ENCODE data around the gene BICRA.

BICRA gene

DNA sequence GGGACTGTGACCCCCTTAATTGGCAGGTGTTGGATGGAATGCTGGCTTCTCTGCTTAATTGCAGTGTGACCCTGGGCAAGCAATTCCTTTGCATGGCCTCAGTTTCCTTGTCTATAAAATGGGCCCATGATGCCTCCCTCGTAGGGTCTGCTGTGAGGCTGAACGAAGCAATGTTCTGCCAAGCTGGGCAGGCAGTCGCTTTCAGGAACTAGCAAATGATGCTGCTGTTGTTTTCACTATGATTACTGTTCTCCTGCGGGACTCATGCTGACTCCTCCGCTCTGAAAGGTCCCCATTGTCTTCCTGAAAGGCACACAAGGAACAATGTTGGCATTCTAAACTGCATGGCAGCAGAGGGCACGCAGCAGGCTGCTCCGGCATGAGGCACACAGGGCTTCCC, 6.8 kb downstream of the BICRA start:
- peaks cover 45% of the 10 kb centered on the region for H3K4me1 ChIP-seq (ENCODE audit: insufficient read depth, low read length)
- H3K9me3 ChIP-seq (ENCODE audit: insufficient read depth, low read depth, low read length): no peaks in the 10 kb centered on the region
- no peak overlapping the region for H3K4me3 ChIP-seq (ENCODE audit: low read length)
- no peak overlapping the region for H3K9ac ChIP-seq (ENCODE audit: low read depth, low read length)
- no peak overlapping the region for H3K27ac ChIP-seq (ENCODE audit: low read depth, low read length)
- H3K36me3 ChIP-seq (ENCODE audit: insufficient read depth, low read length): 0 out of 2 replicates have a peak, but pooled peaks cover 2% of the 10 kb centered on the region
- WGBS: 92% methylated on average over 7 of the region's 7 CpGs
- H3K27me3 ChIP-seq (ENCODE audit: insufficient read depth, low read length): no peaks in the 10 kb centered on the region

DNA sequence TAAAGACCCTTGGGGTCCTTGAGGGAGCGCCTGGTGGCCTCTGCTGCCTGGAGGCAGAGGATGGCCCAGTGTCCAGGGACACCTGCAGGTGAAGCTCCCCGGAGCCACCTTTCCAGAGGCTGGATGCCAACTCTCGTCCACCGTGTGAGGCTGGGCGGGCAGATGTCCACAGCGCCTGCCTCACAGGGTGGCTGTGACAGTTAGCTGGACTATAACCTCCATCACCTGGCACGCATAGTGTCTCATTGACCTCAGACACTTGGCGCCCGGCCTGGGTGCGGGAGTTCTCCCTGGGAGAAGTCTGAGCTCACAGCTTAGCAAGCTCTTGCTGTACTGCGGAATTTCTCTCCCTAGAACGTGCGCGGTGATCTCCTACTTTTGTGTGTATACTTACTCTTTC, 9.8 kb downstream of the BICRA start:
- 88% methylated on average over 12 of the region's 14 CpGs for WGBS
- Histone ChIP-seq H3K27ac (ENCODE audit: low read depth, low read length) (peak overlapping the region; percentile 69), H3K36me3 (ENCODE audit: insufficient read depth, low read length) (no peaks in the 10 kb centered on the region), H3K27me3 (ENCODE audit: insufficient read depth, low read length) (no peaks in the 10 kb centered on the region), H3K4me3 (ENCODE audit: low read length) (no peak overlapping the region), H3K9ac (ENCODE audit: low read depth, low read length) (no peak overlapping the region), H3K4me1 (ENCODE audit: insufficient read depth, low read length) (peaks cover 46% of the 10 kb centered on the region), H3K9me3 (ENCODE audit: insufficient read depth, low read depth, low read length) (no peaks in the 10 kb centered on the region)

GRCh38 chr19:47619763-47620162, 10.8 kb downstream of the BICRA start:
- no peaks in the 10 kb centered on the region for H3K27me3 ChIP-seq (ENCODE audit: insufficient read depth, low read length)
- H3K9ac ChIP-seq (ENCODE audit: low read depth, low read length): peak overlapping the region; percentile 48; the same call in 1 of the 2 replicates
- H3K4me3 ChIP-seq (ENCODE audit: low read length): peak overlapping the region; percentile 18; the same call in 1 of the 2 replicates
- 11% methylated on average over 6 of the region's 6 CpGs for WGBS
- H3K4me1 ChIP-seq (ENCODE audit: insufficient read depth, low read length): peaks cover 45% of the 10 kb centered on the region
- peak overlapping the region; percentile 87 for H3K27ac ChIP-seq (ENCODE audit: low read depth, low read length)
- H3K36me3 ChIP-seq (ENCODE audit: insufficient read depth, low read length): no peaks in the 10 kb centered on the region
- no peaks in the 10 kb centered on the region for H3K9me3 ChIP-seq (ENCODE audit: insufficient read depth, low read depth, low read length)

DNA sequence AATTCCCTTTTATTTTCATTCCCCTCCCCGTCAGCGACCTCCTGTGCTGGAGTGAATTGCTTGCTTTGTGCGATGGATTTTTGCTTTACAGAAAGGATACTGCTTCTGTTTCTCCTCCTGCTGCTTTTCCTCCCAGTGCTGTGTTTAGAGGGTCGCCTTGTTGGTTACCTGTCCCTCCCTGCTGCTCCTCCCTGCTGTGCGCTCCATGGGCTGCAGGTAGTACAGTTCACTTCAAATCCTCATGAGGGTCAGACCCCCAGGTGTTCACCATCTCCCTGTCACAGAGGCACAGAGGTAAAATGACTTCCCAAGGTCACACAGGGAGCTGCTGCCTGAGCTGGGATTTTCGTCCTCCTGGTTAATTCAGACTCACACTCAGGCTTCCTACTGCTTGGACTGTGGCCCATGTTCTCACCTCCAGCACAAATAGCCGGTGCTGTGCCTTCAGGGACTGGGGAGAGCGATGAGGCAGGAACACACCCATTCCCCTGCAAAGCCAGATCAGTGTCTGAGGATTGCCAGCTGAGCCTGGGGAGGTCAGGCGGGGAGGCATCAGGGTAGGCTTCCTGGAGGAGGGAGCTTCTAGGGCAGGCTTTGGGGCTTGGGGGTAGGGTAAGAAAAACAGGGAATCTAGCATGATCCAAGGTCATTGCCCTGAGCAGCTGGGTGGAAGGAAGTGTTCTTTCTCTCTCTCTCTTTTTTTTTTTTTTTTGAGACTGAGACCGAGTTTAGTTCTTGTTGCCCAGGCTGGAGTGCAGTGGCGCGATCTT, 14.4 kb downstream of the BICRA start:
- Histone ChIP-seq H3K9ac (ENCODE audit: low read depth, low read length) (no peak overlapping the region), H3K27ac (ENCODE audit: low read depth, low read length) (peak overlapping the region; percentile 47; the same call in 1 of the 2 replicates), H3K36me3 (ENCODE audit: insufficient read depth, low read length) (no peaks in the 10 kb centered on the region), H3K4me1 (ENCODE audit: insufficient read depth, low read length) (peaks cover 48% of the 10 kb centered on the region), H3K9me3 (ENCODE audit: insufficient read depth, low read depth, low read length) (no peaks in the 10 kb centered on the region), H3K4me3 (ENCODE audit: low read length) (no peak overlapping the region), H3K27me3 (ENCODE audit: insufficient read depth, low read length) (no peaks in the 10 kb centered on the region)
- WGBS: 87% methylated on average over 12 of the region's 12 CpGs

- Histone ChIP-seq H3K9ac (ENCODE audit: low read depth, low read length) (no peak overlapping the region), H3K4me1 (ENCODE audit: insufficient read depth, low read length) (peaks cover 42% of the 10 kb centered on the region), H3K27me3 (ENCODE audit: insufficient read depth, low read length) (no peaks in the 10 kb centered on the region), H3K4me3 (ENCODE audit: low read length) (no peak overlapping the region), H3K27ac (ENCODE audit: low read depth, low read length) (no peak overlapping the region), H3K9me3 (ENCODE audit: insufficient read depth, low read depth, low read length) (no peaks in the 10 kb centered on the region), H3K36me3 (ENCODE audit: insufficient read depth, low read length) (no peaks in the 10 kb centered on the region)
- WGBS: 86% methylated on average over 18 of the region's 18 CpGs
These were observed 15.0 kb downstream of the BICRA start for GRCh38 chr19:47623921-47624391.

DNA sequence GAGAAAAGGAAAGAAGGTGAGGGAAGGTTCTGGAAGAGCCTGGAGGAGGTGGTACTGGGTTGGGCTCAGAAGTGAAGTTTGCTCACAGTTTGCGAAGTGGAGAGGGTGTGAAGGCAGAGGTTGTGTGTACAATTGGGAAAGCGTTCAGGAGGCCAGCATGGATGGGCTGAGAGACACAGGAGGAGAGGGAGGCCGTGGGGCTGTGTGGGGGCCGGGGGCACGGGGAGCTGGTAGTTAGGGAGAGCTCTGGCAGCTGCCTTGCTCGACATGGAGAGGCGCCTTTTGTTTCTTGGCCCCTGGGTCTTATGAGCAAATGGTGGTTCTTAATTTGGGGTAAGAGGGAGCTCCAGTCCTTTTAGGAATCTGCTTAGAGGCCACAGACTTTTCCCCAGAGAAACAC, 16.7 kb downstream of the BICRA start:
- Histone ChIP-seq H3K4me1 (ENCODE audit: insufficient read depth, low read length) (peaks cover 27% of the 10 kb centered on the region), H3K36me3 (ENCODE audit: insufficient read depth, low read length) (peaks cover 3% of the 10 kb centered on the region; the same call in 1 of the 2 replicates), H3K4me3 (ENCODE audit: low read length) (no peak overlapping the region), H3K9ac (ENCODE audit: low read depth, low read length) (no peak overlapping the region), H3K27me3 (ENCODE audit: insufficient read depth, low read length) (no peaks in the 10 kb centered on the region), H3K9me3 (ENCODE audit: insufficient read depth, low read depth, low read length) (no peaks in the 10 kb centered on the region), H3K27ac (ENCODE audit: low read depth, low read length) (0 out of 2 replicates have a peak overlapping the region, but pooled peaks have one; percentile 13)
- 85% methylated on average over 7 of the region's 7 CpGs for WGBS

DNA sequence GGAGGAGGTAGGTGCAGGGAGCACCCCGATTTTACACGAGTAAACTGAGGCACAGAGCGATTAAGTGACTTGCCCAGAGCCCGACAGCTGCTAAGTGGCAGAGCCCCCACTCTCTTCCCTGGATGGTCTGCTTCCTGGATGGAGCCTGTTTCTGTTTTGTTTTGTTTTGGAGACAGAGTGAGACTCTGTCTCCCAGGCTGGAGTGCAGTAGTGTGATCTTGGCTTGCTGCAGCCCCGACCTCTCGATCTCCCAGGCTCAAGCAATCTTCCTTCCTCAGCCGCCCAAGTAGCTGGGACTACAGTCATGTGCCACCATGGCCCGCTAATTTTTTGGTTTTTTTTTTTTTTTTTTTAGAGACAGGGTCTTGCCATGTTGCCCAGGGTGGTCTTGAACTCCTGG, 17.3 kb downstream of the BICRA start:
- WGBS: 85% methylated on average over 8 of the region's 8 CpGs
- Histone ChIP-seq H3K4me1 (ENCODE audit: insufficient read depth, low read length) (peaks cover 21% of the 10 kb centered on the region), H3K36me3 (ENCODE audit: insufficient read depth, low read length) (peaks cover 4% of the 10 kb centered on the region; the same call in 1 of the 2 replicates)

DNA sequence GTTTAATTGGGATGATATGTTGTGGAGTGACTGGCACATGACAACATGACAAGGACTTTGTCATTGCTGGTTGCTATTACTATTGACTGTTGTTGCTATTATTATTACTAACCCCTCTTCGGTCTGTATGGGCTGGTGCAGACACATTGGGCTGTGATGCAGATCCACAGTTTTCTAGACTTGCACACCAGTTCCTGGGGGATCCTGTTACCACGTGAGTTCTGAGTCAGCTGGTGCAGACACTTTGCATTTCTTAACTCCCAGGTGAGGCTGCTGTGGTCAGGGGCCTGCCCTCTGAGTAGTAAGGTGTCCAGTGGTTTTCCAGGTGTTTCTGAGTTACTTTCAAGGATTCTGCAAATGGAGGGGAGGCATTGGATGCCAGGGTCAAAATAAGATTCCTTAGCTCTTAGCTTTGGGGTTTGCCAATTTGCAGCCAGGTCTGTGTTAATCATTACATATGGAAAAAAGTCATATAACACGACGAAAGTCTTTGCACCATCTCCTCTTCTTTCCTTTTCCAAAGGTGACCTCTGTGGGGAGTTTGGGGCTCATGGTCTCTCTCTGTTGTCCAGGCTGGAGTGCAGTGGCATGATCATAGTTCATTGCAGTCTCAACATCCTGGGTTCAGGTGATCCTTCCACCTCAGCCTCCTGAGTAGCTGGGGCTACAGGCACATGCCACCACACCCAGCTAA, 19.3 kb downstream of the BICRA start:
- WGBS: 97% methylated on average over 4 of the region's 4 CpGs
- Histone ChIP-seq H3K9me3 (ENCODE audit: insufficient read depth, low read depth, low read length) (no peaks in the 10 kb centered on the region), H3K9ac (ENCODE audit: low read depth, low read length) (no peak overlapping the region), H3K27ac (ENCODE audit: low read depth, low read length) (no peak overlapping the region), H3K36me3 (ENCODE audit: insufficient read depth, low read length) (peaks cover 4% of the 10 kb centered on the region; the same call in 1 of the 2 replicates), H3K27me3 (ENCODE audit: insufficient read depth, low read length) (no peaks in the 10 kb centered on the region), H3K4me3 (ENCODE audit: low read length) (no peak overlapping the region), H3K4me1 (ENCODE audit: insufficient read depth, low read length) (peaks cover 19% of the 10 kb centered on the region; the same call in 1 of the 2 replicates)

More for the DNA sequence above, 17.3 kb downstream of the BICRA start:
- no peaks in the 10 kb centered on the region for H3K27me3 ChIP-seq (ENCODE audit: insufficient read depth, low read length)
- H3K4me3 ChIP-seq (ENCODE audit: low read length): no peak overlapping the region
- peak overlapping the region; percentile 0; the same call in 1 of the 2 replicates for H3K9ac ChIP-seq (ENCODE audit: low read depth, low read length)
- H3K9me3 ChIP-seq (ENCODE audit: insufficient read depth, low read depth, low read length): no peaks in the 10 kb centered on the region
- no peak overlapping the region for H3K27ac ChIP-seq (ENCODE audit: low read depth, low read length)

DNA sequence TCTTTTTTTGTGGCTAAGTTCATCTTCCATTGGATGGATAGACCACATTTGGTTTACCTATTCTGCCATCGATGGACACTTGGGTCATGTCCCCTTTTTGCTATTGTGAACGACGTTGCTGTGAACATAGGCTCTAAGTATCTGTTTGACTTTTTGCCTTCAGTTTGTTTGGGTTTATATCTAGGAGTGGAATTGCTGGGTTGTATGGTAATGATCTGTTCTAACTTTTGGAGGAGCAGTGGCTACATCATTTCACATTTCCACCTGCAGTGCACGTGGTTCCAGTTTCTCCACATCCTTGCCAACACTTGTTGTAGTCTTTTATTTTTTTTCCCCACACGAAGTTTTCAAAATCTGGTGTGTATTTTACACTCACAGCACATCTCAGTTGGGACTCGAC, 21.7 kb downstream of the BICRA start:
- Histone ChIP-seq H3K27me3 (ENCODE audit: insufficient read depth, low read length) (no peaks in the 10 kb centered on the region), H3K4me1 (ENCODE audit: insufficient read depth, low read length) (peaks cover 10% of the 10 kb centered on the region), H3K9me3 (ENCODE audit: insufficient read depth, low read depth, low read length) (no peaks in the 10 kb centered on the region), H3K27ac (ENCODE audit: low read depth, low read length) (no peak overlapping the region), H3K9ac (ENCODE audit: low read depth, low read length) (no peak overlapping the region), H3K36me3 (ENCODE audit: insufficient read depth, low read length) (peaks cover 4% of the 10 kb centered on the region; the same call in 1 of the 2 replicates), H3K4me3 (ENCODE audit: low read length) (no peak overlapping the region)
- WGBS: 95% methylated on average over 6 of the region's 6 CpGs

DNA sequence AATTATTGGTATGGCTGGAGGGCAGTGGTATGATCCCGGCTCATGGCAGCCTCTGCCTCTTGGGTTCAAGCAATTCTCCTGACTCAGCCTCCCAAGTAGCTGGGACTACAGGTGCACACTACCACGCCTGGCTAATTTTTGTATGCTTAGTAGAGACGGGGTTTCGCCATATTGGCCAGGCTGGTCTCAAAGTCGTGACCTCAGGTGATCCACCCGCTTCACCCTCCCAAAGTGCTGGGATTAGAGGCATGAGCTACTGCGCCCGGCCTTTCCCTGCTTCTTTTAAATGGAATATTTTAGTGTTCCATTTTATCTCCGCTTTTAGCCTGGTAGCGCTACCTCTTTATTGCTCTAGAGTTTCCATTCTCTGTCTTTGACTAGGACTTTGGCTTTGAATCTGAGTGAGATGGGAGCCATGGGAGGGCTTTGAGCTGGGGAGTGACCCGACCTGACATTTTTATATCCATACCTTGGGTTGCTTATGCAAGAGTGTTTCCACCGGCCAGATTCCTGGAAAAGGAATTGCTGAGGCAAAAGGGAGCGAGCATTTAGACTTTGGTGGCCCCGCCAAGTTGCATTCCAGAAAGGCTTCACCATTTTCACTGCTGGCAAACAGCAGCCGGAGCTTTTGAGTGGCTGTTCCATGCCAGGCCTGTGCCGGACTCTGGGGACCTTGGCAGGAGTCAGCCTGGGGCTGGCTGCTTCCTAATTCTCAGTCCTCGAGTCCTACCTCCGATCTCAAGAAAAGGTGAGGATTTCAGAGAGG, 22.9 kb downstream of the BICRA start:
- H3K27me3 ChIP-seq (ENCODE audit: insufficient read depth, low read length): no peaks in the 10 kb centered on the region
- H3K4me3 ChIP-seq (ENCODE audit: low read length): no peak overlapping the region
- 95% methylated on average over 18 of the region's 18 CpGs for WGBS
- peaks cover 6% of the 10 kb centered on the region; the same call in 1 of the 2 replicates for H3K4me1 ChIP-seq (ENCODE audit: insufficient read depth, low read length)
- H3K27ac ChIP-seq (ENCODE audit: low read depth, low read length): no peak overlapping the region
- H3K36me3 ChIP-seq (ENCODE audit: insufficient read depth, low read length): peaks cover 4% of the 10 kb centered on the region; the same call in 1 of the 2 replicates
- H3K9me3 ChIP-seq (ENCODE audit: insufficient read depth, low read depth, low read length): no peaks in the 10 kb centered on the region
- no peak overlapping the region for H3K9ac ChIP-seq (ENCODE audit: low read depth, low read length)
